GM21737 (cell line): ENCODE measurements around the gene KIF21A.
"Not testable (repeated sequence)": the region's sequence is repeated elsewhere in the genome, so short reads cannot be mapped to it uniquely, and the experiment has no call there.

ENCODE experiments used
- ATAC-seq: cut with Tn5 transposase; IDR thresholded peaks from one replicate; pipeline ENCODE4 v1.9.1; 2021; ENCODE audit warnings: mild to moderate bottlenecking, moderate library complexity; ENCODE audit not compliant: unreplicated experiment

The KIF21A gene

DNA sequence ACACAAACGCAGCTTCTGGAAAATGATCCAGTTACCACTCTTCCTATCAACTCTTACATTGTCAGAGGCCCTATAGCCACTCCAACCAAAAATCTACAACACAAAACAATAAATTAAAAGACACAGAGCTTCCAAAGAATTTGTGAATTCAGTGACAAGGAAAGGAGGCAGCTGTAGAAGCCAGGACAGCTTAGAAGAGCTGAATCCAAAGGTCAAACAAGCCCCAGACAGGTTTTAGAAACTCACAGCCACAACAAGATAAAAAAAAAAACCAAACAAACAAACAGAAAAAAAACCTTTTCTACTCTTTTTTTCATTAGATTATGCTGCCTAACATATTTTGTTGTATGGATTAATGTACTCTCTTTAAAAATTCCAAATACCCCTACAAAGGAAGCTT lies 94.4 kb downstream of the KIF21A start:
- ATAC-seq, result no peak

DNA sequence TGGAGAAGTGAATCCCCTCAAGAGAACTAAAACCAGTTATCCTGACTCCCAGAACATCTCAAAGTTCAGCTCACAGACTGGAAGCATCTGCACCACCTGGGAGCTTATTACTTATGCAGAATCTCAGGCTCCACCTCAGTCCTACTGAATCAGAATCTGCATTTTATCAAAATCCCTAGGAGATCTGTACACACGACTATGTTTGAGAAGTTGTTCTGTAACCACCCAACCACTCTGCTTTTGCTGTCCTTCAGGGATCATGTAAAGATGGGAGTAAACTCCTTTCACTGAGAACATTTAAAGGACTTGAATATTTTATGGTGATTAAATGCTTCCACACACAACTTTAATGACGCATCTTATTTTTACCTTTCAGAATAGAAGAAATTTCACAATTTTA lies 98.0 kb downstream of the KIF21A start:
- no peak for ATAC-seq

DNA sequence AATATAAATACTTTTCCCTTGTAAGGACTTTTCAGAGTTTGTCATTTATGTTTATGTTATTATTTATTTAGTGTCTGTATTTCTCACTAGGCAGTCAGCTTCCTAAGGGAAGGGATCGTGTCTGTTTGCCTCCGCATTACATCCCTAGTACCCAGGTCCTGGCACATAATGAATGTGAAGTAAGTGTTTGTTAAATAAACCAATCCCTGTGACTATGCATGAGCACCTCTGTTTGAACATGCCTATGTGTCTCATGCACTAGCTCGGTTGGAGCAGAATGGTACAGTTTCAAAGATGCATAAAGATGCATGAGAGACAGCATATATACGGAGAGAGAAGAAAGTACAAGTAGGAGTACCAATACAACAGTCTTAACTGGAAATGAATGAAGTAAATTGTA lies 99.3 kb downstream of the KIF21A start:
- no peak for ATAC-seq

DNA sequence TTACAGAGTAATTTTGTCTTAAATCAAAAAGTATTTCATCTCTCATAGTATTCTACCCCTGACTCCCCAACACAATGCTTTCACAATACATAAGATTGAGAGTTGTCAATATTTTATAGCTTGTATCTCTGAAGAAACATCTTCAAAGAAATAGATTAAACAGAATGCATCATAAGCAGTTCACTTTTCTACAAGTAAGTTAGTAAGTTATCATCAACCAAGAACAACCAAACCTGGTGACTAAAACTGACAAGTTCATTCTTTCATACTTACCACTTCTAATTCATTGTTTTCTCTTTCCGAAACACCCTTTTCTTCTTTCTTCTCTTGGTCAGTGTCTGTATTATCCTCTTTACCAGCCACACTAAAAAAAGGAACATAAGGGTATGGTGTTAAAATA lies 101.2 kb downstream of the KIF21A start:
- ATAC-seq, result no peak

DNA sequence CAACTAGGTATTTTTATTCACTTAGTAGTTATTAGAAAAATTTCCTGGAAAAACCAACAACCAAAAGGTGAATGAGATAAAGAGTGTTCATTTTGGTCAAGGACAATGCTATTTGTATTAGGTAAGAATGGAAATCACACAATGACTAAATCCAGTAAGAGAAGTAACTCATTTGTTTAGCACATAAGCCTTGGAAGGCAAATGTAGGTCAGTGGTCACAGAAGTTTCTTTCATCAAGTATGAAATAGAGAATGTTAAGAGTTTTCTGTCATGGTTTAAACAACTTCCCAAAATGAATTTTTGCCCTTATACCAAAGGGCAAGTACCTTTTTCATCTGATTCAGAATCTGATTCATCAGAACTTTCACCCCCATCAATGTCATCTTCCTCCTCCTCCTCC lies 101.7 kb downstream of the KIF21A start:
- no peak for ATAC-seq

DNA sequence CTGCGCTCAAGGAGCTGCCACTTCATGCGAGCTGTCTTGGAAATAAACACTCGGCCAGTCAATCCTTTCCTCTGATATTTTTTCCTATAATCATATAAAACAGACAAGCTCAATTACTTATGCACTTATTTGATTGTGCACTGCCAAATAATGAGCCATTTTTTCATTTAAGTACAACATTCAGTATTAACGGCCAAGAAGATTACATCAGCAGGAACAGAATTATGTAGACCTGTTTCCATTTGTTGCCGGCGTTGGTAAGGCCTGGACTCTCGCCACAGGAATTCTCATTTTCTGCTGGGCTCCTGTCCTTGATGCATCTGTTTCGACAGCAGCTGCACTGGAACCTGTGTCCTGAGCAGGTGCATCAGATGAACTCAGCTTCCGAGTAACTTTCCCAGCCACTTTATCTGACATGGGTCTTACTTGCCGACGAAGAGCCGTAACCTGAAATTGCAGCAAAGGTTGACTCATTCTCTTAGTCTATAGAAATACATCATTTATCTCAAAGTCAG lies 110.2 kb downstream of the KIF21A start:
- no peak for ATAC-seq

DNA sequence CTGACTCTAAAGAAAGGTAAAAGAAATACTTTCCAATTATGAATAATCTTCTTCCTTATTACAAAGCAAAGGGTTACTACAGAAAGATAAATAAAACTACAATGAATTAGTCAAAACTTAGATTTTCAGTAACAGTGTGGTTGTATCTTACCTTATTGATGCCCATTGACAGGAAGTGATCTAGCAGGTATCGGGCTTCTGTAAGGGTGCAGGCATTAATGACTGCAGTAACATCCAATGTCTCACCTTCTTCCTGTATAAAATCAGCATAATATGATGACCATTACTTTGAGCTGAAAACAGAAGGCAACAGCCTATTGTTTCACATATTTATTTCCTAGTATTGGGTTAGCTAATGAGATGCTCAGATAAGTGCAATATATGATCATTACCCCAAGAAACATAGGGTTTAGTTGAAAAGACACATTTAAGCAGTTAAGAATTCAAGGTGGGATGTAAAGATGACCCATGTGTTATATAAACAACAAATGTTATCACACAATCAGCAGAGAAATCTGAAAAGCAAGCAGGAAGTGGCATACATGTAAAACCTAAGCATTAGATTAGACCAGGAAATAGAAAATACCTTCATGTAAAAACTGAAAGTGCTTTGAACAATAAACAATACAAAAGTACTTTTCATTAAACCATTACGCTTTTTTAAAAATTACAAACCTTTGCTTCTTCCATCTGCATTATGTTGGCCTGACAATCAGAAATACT lies 111.2 kb downstream of the KIF21A start:
- ATAC-seq, result no peak

DNA sequence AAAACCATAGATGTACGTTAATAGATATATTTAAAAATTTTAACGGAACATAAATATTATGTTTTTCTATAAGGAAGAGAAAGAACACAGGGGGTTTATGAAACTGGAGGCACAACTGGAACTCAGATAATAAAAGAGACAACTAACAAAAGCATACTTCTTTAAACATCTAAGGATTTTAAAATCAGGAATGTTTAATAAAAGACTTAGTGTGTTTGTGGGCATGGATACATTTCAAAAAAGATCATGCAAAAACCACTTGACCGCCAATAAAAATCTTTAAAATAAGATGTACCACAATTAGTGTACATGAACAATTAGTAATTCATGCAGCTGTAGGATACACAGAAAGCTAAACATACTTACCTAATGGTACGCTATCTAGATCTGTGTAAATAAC lies 113.0 kb downstream of the KIF21A start:
- ATAC-seq, result no peak

DNA sequence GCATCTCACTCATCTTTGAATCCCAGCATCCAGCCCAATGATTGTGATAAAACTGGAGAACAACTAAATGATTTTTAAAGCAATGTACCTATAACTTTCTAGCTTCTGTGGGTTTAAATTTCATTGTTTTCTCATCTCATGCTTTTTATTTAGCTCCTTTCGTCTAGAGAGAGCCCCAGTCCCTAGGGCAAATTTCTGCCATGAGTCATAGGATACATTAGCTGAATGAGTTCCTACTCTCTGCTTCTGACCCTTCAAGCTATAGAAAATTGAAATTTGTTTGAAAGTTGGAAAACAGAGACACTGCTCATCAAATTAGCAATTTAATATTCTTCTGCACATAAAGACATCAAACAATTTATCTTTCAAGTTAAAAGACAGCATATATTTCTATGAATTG lies 113.9 kb downstream of the KIF21A start:
- no peak for ATAC-seq

DNA sequence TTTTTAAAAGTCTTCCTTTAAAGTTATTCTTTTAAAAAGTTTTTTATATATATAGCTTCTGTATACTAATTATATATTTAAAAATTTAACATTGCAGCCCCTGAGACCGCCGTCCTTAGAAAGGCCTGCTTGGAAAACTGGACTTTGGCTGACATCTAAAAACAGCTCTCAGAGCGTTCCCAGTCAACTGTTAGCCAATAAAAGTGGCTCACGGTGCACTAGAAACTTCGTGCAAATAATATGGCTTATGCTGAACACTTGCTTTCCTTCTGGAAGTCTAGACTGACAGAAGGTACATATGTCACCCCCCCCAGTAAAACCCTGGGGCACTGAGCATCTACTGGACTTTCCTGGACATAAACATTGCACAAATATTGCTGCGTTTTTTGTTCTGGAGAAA lies 115.0 kb downstream of the KIF21A start:
- ATAC-seq, result no peak

DNA sequence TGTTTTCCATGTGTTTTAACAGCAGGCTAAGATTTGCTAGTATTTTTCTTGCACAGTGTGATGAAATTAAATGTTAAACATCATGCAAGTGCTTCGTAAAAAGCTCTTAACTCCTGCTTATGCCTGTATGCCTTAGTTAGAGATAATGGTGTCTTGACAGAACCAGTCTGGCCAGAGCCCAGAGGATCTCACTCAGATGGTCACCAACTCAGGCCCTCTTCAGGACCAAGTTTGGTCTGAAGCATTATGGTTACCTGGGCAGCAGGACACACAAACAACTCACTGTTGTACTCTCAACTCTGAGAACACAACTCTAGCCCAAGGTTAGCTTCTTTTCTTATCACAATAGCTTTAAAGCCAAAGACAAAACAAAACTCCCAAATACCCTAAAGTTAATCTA lies 115.4 kb downstream of the KIF21A start:
- no peak for ATAC-seq

DNA sequence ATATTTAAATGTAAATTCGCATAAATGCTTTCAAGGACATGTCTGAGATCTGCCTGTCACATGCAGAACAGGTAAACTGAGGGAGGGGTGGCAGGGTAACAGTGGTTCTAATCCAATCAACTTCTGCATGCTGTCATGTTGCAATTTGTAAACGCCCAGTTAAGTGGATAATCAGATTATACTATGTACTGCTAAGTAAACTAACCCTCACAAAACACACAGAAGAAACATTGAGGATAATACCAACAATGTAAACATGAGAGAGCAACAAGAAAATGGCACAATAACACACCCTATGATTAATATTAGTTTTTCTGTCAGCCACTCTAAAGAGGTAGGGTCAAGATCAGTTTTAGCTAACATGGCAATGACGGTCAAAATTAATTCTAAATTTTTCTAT lies 123.7 kb downstream of the KIF21A start:
- ATAC-seq, result no peak

DNA sequence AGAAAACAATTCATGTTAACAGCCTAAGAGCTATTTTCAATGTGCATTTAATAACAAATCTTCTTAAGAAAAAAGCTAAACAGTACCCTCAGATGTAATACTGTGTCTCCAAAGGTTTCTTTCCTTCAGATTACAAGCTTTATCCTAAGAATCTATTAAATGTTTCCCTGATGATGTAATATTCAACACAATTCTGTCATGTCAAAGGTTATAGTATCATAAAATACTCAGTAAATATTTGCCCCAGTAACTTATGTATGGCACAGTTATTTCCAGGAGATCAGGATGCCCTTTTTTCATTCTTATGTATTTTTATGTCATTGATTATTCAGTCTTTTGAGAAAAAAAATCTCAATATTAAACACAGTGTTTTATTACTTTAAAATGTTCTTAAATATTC lies 128.4 kb downstream of the KIF21A start:
- ATAC-seq, result no peak

DNA sequence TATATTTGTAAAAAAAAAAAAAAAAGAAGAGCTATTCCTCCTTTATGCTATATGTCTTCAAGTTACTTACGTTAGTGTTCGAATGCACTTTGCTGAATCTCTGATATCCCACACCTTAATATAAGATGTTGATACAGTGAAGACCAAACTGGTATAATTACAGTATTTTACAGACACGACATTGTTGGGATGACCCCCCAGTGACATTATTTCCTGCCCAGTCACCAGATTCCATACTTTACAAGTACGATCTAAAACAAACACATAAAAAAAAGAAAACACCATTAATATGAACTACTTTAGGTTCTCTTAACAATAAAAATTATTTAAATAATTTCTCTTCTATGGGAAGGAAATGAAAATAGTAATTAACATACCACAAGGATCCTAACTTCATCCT lies 133.4 kb downstream of the KIF21A start:
- ATAC-seq, result no peak

DNA sequence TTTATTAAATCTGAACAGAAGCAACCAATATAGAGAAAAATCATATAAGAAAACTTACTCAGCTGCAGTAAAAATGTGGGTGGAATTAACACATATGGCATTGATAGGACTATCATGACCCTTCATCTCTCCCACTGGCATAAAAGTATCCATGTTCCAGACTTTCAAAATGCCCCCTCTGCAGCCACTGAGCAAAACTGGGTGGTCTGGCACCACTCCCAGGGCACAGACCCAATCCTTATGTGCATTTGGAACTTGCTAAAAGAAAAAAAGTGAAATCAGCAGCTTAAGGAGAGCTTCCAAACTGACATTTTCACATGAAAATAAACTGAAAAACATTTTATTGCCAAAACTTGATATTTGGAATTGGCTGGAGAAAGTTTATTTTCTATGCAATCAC lies 141.5 kb downstream of the KIF21A start:
- ATAC-seq, result no peak

DNA sequence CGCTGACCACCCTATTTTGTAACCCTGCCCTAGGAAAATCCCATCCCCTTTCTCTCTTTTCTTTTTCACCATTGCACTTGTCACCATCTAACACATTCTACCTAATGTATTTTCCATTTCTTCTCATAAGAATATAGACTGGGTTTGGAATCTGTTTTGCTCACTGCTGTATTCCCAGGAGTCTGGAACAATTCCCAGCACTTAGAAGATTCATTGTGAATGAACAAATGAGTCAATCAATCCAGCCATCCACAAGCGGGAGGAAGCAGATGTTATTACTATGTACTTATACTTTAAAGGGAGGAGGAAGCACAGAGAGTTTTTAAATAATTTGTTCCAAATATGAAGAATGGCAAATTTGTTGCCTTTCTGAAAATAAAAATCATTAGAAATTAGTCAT lies 142.1 kb downstream of the KIF21A start:
- no peak for ATAC-seq

DNA sequence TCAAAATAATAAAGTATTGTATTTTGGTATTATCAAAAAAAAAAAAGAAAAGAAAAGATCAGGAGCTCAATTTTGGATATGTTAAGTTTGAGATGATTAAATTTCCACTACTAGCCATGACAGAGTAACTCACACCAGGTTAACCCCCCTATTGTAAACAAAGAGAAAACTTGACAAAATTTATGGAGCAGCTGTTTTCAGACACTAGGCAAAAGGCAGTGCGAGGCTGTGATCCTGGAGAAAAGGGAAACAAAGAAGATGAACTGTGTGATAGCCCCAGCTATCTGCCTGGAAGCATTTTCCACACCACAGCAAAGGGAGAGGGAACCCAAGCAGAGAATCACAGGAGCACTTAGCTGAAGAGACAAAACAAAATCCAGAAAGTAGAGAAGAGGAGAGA lies 145.0 kb downstream of the KIF21A start:
- ATAC-seq, result no peak

DNA sequence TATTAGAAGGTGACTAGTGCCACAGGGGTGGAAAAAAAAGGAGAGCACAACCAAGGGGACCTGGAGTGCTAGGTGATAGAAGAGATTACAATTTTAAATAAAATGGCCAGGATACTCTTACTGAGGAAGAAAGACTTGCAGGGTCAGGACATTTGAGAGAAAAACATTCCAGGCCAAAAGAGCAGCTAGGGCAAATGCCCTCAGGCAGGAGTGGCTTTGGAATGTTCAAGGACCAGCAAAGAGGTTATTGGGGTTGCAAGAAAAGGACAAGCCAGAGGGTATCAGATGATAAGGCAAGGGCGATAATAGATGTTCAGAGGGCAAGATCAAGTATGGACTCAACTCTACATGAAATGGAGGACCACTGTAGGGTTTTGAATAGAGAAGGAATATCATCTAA lies 146.4 kb downstream of the KIF21A start:
- no peak for ATAC-seq

DNA sequence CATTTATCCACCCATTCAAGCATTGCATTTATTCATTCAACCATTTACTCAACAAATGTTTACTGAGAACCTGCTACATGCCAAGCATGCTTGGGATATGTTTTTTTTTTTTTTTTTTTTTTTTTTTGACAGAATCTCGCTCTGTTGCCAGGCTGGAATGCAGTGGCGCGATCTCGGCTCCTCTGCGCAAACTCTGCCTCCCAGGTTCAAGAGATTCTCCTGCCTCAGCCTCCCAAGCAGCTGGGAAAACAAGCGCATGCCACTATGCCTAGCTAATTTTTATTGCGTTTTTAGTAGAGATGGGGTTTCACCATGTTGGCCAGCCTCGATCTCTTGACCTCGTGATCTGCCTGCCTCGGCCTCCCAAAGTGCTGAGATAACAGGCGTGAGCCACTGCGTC lies 147.3 kb downstream of the KIF21A start:
- not testable (repeated sequence) for ATAC-seq

DNA sequence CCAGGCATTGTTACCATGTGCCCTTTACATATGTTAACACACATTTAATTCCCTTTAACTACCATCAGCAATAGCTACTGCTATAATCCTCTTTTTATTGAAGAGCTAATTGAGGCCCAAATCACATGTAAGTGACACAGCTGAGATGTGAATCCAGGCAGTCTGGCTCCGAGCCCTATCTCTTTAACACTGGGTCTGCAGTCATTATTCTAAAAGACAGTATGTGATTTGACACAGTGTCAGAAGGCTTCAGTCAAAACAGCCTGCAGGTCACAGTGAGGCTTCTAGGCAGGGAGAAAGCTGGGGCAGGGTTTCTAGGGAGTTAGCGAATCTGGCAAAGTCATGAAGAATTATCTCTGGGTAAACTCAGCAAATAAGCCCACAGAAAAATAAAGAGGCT lies 148.2 kb downstream of the KIF21A start:
- no peak for ATAC-seq

DNA sequence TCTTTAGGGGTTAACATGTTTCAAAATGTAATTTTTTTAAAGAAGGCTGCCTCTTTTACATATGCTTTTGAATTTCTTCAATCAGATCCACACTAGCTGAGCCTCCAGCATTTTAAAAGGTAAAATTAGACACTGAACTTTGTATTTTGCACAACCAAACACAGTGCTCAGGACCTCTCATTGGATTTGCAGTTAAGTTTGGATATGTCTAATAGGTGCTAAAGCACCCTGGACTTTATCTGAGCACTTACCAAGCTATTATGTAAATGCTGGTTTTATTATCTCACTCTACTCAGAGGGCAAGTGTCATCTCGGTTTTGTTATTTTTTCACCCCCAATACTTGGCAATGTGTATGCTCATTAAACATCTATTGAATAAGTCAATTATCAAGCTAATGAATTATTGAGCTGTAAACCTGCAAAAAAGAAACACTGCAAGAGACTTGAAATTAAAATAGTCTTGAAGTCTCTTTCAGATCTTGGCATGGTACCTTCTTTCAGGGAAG lies 150.7 kb downstream of the KIF21A start:
- ATAC-seq, result no peak

DNA sequence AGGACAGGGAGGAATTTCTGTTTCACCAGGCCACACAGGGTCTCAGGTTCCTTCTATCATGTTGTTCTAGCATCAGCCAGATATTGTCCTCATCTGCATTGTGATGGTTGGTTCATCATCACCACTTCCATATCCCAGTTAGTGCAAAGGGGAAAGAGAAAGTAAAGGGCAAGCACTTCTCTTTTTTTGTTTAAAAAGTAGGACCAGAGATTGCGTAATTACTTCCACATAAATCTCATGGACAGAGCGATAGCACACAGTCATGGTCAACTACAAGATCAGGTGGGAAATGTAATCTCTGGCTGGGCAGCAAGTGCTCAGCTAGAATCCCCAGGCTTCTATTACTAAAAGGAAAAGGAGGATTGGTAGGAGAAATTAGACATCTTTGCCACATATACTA lies 155.1 kb downstream of the KIF21A start:
- no peak for ATAC-seq

DNA sequence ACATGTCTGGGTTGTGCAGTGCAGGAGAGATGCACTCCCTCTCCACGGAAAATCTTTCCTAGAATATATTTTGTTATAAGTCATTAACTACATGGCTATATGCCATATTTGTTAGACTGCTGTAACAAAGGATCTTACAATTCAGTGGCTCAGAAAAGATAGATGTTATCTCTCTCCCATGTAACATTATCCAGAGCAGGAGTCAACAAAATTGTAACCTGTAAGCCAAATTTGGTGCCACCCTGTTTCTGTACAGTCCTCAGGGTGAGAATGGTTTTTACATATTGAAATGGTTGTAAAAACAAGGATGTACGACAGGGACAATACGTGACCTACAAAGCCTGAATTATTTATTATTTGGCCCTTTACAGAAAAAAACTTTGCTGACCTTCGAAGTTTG lies 155.5 kb downstream of the KIF21A start:
- ATAC-seq, result no peak
